ENCODE measurements around the gene RGR. TPM values are rescaled to one million over a fixed set of nuclear protein-coding genes. Genes with fewer than 3 reads are reported as not detected.

Gene RGR, protein sequence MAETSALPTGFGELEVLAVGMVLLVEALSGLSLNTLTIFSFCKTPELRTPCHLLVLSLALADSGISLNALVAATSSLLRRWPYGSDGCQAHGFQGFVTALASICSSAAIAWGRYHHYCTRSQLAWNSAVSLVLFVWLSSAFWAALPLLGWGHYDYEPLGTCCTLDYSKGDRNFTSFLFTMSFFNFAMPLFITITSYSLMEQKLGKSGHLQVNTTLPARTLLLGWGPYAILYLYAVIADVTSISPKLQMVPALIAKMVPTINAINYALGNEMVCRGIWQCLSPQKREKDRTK
- total RNA-seq: not detected
- not detected for total RNA-seq (2013)
- 0 to 0.07 (median 0) reads per million in 29 experiments for total RNA-seq

DNA sequence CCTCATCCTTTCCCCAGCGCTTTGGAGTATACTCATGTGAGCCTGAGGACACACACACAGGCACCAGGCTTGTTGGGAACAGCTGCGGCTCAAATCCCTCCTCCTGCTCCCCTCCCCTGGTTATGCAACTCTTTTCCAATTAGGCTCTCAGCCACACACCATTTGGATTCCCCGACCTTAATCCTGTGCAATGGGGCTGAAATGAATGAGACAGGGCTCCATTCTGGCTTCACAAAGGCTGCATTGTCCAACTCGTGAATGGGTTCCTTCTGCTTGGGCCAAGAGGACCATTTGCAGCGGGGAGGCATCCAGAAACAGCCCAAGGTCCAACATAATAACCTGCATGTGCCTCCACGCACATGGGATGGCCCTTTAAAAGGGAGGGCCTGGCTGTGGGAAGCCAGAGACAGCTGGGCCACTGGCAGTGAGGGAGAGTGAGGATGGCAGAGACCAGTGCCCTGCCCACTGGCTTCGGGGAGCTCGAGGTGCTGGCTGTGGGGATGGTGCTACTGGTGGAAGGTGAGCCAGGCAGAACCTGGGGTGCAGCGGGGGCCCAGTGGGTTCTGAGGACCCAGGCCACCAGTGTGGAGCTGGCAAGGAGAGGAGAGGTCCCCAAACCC, at the start of gene RGR:
Gene RGR, plus strand, starts transcription at position 403 of the 620 bp plus-strand sequence. Its CDS starts 38 bp downstream, at position 441.
- Histone ChIP-seq H3K27me3 (replicated peaks in 1 of 2; ENCODE audit: control insufficient read depth in 2 of 2, extremely low read depth in 1 of 2, insufficient read depth in 2 of 2, low read length in 1 of 2) (peaks cover 0 to 13% of the 10 kb centered on the region in 2 experiments), H3K4me1 (ENCODE audit: control insufficient read depth in 1 of 2, extremely low read depth in 1 of 2, insufficient read depth in 2 of 2, low read length in 2 of 2) (no peaks in the 10 kb centered on the region), H3K9me3 (no peaks in the 10 kb centered on the region), H3K4me3 (ENCODE audit: control insufficient read depth in 1 of 2, extremely low read depth in 1 of 2, low read length in 1 of 2) (no peak within 1 kb of the TSS), H3K27ac (ENCODE audit: low read length) (no peak within 1 kb of the TSS), H3K36me3 (ENCODE audit: control insufficient read depth in 2 of 2, extremely low read depth in 1 of 2, insufficient read depth in 1 of 2, low read length in 1 of 2) (no peaks in the 10 kb centered on the region)
- 66% methylated on average over 8 of the region's 9 CpGs for WGBS (ENCODE audit: insufficient coverage)
- CTCF ChIA-PET: no interaction called here
- H3K36me3 Mint-ChIP-seq: no peaks in the 10 kb centered on the region
- H3K4me1 Mint-ChIP-seq: no peaks in the 10 kb centered on the region
- ATAC-seq (replicated peaks in 1 of 4) (no peak), DNase-seq (no peak)
- no peak within 1 kb of the TSS for H3K4me3 Mint-ChIP-seq
- no peak within 1 kb of the TSS for H3K27ac Mint-ChIP-seq
- H3K9me3 Mint-ChIP-seq: no peaks in the 10 kb centered on the region
- H3K27me3 Mint-ChIP-seq: peaks cover 3 to 4% of the 10 kb centered on the region in 2 donors
- POLR2A ChIA-PET: no interaction called here

DNA sequence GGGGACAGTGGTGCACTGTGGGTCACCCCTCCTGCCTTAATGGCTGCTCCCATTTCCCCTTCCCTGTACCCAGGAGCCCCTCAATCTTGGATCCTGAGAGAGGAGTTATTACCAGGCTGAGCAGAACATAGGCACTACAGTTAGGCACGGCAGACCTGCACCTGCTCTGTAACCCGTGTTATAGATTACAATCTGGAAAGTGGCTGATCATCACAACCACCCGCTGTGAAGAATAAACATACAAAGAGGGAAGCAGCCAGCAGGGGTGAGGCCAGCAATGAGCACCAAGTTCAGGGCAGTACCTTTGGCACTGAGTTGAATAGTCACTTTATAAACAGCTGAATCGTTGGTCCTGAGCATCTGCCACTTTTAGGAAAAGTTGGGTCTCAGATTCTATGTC, 48.8 kb upstream of the RGR start:
- H3K4me3 Mint-ChIP-seq: peak overlapping the region in 1 of 3 donors; percentile 62

DNA sequence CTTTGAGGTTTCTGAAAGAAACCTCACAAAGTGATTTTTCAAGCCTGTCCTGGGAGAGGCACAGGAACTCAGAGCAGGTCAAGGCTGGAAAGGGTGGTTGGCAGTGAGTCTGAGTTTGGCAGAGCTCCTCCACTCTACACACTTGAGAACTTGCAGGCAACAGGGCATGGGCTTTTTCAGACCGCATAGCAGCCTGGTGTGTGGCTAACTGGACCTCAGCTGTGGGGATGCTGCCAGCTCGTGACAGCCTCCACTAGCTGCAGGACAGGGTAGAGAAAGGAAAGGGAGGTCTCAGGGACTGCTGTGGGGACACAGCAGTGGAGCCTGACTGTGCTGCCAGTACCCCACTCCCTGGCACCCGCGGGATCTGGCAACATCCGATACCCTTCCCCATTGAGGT, 47.9 kb upstream of the RGR start:
- no peak overlapping the region for H3K4me3 ChIP-seq (ENCODE audit: control insufficient read depth in 1 of 2, extremely low read depth in 1 of 2, low read length in 1 of 2)
- DNase-seq: no peak
- peaks cover 4 to 43% of the 10 kb centered on the region in 2 experiments for H3K27me3 ChIP-seq (replicated peaks in 1 of 2; ENCODE audit: control insufficient read depth in 2 of 2, extremely low read depth in 1 of 2, insufficient read depth in 2 of 2, low read length in 1 of 2)
- H3K27ac Mint-ChIP-seq: no peak overlapping the region
- ATAC-seq (replicated peaks in 1 of 4): no peak
- peaks cover 0 to 20% of the 10 kb centered on the region in 2 experiments for H3K4me1 ChIP-seq (ENCODE audit: control insufficient read depth in 1 of 2, extremely low read depth in 1 of 2, insufficient read depth in 2 of 2, low read length in 2 of 2)
- H3K9me3 ChIP-seq: no peaks in the 10 kb centered on the region
- CTCF ChIA-PET: no interaction called here
- POLR2A ChIA-PET: no interaction called here
- no peak overlapping the region for H3K4me3 Mint-ChIP-seq
- 88% methylated on average over 4 of the region's 5 CpGs for WGBS (ENCODE audit: insufficient coverage)
- no peaks in the 10 kb centered on the region for H3K36me3 Mint-ChIP-seq
- peaks cover 22 to 40% of the 10 kb centered on the region in 2 donors for H3K27me3 Mint-ChIP-seq
- H3K27ac ChIP-seq (ENCODE audit: low read length): no peak overlapping the region
- H3K9me3 Mint-ChIP-seq: no peaks in the 10 kb centered on the region
- H3K4me1 Mint-ChIP-seq: peaks cover 0 to 10% (median 10%) of the 10 kb centered on the region in 3 donors
- H3K36me3 ChIP-seq (ENCODE audit: control insufficient read depth in 2 of 2, extremely low read depth in 1 of 2, insufficient read depth in 1 of 2, low read length in 1 of 2): no peaks in the 10 kb centered on the region

More for the DNA sequence above, 48.8 kb upstream of the RGR start:
- Histone ChIP-seq H3K9me3 (no peaks in the 10 kb centered on the region), H3K4me3 (ENCODE audit: control insufficient read depth in 1 of 2, extremely low read depth in 1 of 2, low read length in 1 of 2) (no peak overlapping the region), H3K4me1 (ENCODE audit: control insufficient read depth in 1 of 2, extremely low read depth in 1 of 2, insufficient read depth in 2 of 2, low read length in 2 of 2) (peaks cover 5 to 29% of the 10 kb centered on the region in 2 experiments), H3K27ac (ENCODE audit: low read length) (no peak overlapping the region), H3K27me3 (replicated peaks in 1 of 2; ENCODE audit: control insufficient read depth in 2 of 2, extremely low read depth in 1 of 2, insufficient read depth in 2 of 2, low read length in 1 of 2) (peaks cover 4 to 43% of the 10 kb centered on the region in 2 experiments), H3K36me3 (ENCODE audit: control insufficient read depth in 2 of 2, extremely low read depth in 1 of 2, insufficient read depth in 1 of 2, low read length in 1 of 2) (no peaks in the 10 kb centered on the region)
- Mint-ChIP-seq H3K27me3 (peaks cover 22 to 40% of the 10 kb centered on the region in 2 donors), H3K4me1 (peaks cover 5 to 16% (median 15%) of the 10 kb centered on the region in 3 donors), H3K9me3 (no peaks in the 10 kb centered on the region), H3K27ac (no peak overlapping the region), H3K36me3 (no peaks in the 10 kb centered on the region)
- CTCF ChIA-PET: no interaction called here
- POLR2A ChIA-PET: no interaction called here
- ATAC-seq (replicated peaks in 1 of 4): no peak
- no peak for DNase-seq
- 39% methylated on average over 4 of the region's 4 CpGs for WGBS (ENCODE audit: insufficient coverage)

DNA sequence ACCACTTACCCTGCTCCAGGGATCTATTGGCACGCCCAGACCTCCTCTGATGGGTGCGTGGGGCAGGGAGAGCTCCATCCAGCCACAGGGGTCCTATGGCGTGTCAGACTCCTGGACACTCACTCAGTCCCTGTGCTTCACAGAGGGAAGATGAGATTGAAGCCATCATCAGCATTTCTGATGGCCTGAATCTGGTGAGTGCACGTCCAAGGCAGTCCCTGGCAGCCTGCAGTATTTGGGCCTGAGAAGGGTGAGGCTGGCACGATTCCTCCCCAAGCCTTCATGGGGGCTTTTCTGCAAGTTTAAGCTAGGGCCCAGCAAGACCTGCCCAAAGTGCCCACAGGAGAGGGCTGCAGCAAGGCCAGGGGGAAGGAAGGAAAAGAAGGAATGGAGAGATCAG, 47.2 kb upstream of the RGR start:
- peaks cover 0 to 10% (median 10%) of the 10 kb centered on the region in 3 donors for H3K4me1 Mint-ChIP-seq
- H3K36me3 Mint-ChIP-seq: no peaks in the 10 kb centered on the region
- no peak for DNase-seq
- H3K27me3 Mint-ChIP-seq: peaks cover 22 to 44% of the 10 kb centered on the region in 2 donors
- no peak overlapping the region for H3K27ac Mint-ChIP-seq
- ATAC-seq (replicated peaks in 1 of 4): no peak
- peaks cover 0 to 19% of the 10 kb centered on the region in 2 experiments for H3K4me1 ChIP-seq (ENCODE audit: control insufficient read depth in 1 of 2, extremely low read depth in 1 of 2, insufficient read depth in 2 of 2, low read length in 2 of 2)
- H3K9me3 ChIP-seq: no peaks in the 10 kb centered on the region
- H3K4me3 ChIP-seq (ENCODE audit: control insufficient read depth in 1 of 2, extremely low read depth in 1 of 2, low read length in 1 of 2): no peak overlapping the region
- H3K27me3 ChIP-seq (replicated peaks in 1 of 2; ENCODE audit: control insufficient read depth in 2 of 2, extremely low read depth in 1 of 2, insufficient read depth in 2 of 2, low read length in 1 of 2): peaks cover 4 to 46% of the 10 kb centered on the region in 2 experiments
- H3K27ac ChIP-seq (ENCODE audit: low read length): no peak overlapping the region
- no peaks in the 10 kb centered on the region for H3K36me3 ChIP-seq (ENCODE audit: control insufficient read depth in 2 of 2, extremely low read depth in 1 of 2, insufficient read depth in 1 of 2, low read length in 1 of 2)
- WGBS (ENCODE audit: insufficient coverage): 72% methylated on average over 5 of the region's 5 CpGs
- CTCF ChIA-PET: interaction anchor here in 1 of 2 donors (0.9 kb wide), 1 partner anchor 50 kb away, joined by 4 read pairs; no protein-coding TSS in a partner anchor
- H3K9me3 Mint-ChIP-seq: no peaks in the 10 kb centered on the region
- H3K4me3 Mint-ChIP-seq: no peak overlapping the region
- POLR2A ChIA-PET: no interaction called here

DNA sequence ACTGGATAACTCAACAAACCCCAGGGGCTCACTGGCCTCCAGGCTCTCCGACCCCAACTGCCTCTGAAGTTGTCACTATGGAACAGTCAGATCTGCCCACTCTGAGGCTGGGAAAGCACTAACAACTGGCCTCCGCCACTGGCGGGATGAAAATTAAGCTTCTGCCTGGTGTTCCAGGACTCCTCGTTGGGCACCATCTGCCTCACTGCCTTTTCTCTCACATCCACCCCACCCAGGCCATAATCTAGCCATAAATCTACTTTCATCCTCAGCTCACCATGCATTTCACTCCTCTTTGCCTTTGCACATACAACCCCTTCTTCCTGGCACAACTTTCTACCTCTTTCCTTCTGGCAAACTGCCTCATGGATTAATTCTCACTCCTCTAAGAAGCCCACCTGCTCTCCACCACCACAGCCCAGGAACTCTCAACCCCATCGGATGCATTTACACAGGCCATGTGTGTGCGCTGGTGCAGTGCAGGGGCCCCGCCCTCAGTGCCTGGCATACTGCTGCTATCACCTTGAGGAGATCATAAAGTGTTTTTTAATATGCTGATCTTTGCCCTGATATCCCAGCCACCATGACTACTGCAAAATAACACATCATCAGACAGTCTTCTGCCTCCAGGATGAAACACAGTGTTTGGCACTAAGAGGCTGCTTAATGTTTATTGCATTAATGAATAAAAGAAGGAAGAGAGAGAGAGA, 46.5 kb upstream of the RGR start:
- DNase-seq (no peak), ATAC-seq (replicated peaks in 1 of 4) (no peak)
- ChIA-PET CTCF (interaction anchor here (0.7 to 0.9 kb wide), 2 partner anchors 50 kb away, joined by 3 to 4 read pairs; no protein-coding TSS in a partner anchor), POLR2A (no interaction called here)
- no peak overlapping the region for H3K4me3 Mint-ChIP-seq
- H3K36me3 Mint-ChIP-seq: no peaks in the 10 kb centered on the region
- 78% methylated on average over 5 of the region's 7 CpGs for WGBS (ENCODE audit: insufficient coverage)
- H3K27ac Mint-ChIP-seq: no peak overlapping the region
- Histone ChIP-seq H3K27me3 (replicated peaks in 1 of 2; ENCODE audit: control insufficient read depth in 2 of 2, extremely low read depth in 1 of 2, insufficient read depth in 2 of 2, low read length in 1 of 2) (peaks cover 4 to 45% of the 10 kb centered on the region in 2 experiments), H3K36me3 (ENCODE audit: control insufficient read depth in 2 of 2, extremely low read depth in 1 of 2, insufficient read depth in 1 of 2, low read length in 1 of 2) (no peaks in the 10 kb centered on the region), H3K4me1 (ENCODE audit: control insufficient read depth in 1 of 2, extremely low read depth in 1 of 2, insufficient read depth in 2 of 2, low read length in 2 of 2) (peaks cover 0 to 19% of the 10 kb centered on the region in 2 experiments), H3K27ac (ENCODE audit: low read length) (no peak overlapping the region), H3K9me3 (no peaks in the 10 kb centered on the region), H3K4me3 (ENCODE audit: control insufficient read depth in 1 of 2, extremely low read depth in 1 of 2, low read length in 1 of 2) (no peak overlapping the region)
- peaks cover 22 to 38% of the 10 kb centered on the region in 2 donors for H3K27me3 Mint-ChIP-seq
- H3K4me1 Mint-ChIP-seq: peaks cover 0 to 10% (median 10%) of the 10 kb centered on the region in 3 donors
- H3K9me3 Mint-ChIP-seq: no peaks in the 10 kb centered on the region

DNA sequence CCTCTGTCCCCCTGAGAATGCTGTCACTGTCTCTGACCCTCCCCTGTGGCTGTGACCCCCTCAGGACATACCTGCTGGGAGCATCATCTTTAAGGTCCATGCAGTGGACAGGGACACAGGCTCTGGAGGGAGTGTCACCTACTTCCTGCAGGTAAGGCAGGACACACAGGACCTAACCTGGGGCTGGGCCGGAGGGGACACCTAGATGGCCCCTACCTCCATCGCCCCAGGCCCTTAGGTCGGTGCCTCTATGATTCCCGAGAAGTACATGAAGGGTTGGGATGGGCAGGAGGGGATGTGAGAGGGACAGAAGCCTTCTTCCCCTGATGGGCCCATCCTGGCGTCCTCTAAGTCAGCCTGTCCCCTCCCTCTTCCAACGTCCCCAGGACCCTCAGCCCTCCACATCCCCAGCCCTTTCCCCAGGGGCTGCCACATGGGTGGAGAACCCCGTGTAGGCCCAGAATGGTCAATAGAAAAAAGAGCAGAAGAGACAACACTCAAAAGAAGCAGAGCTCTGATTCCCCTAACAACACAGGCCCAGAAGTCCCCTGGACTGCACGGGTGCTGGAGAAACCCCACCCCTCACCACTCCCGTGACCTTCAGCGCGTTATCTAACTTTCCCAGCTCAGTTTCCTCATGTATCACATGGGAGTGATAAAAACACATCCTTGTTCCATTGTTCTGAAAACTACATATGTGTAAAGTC, 44.2 kb upstream of the RGR start:
- Mint-ChIP-seq H3K4me1 (peaks cover 0 to 1% (median under 1%) of the 10 kb centered on the region in 3 donors), H3K36me3 (no peaks in the 10 kb centered on the region), H3K4me3 (no peak overlapping the region), H3K27ac (no peak overlapping the region), H3K27me3 (peaks cover 19 to 26% of the 10 kb centered on the region in 2 donors), H3K9me3 (no peaks in the 10 kb centered on the region)
- 77% methylated on average over 6 of the region's 11 CpGs for WGBS (ENCODE audit: insufficient coverage)
- Histone ChIP-seq H3K9me3 (no peaks in the 10 kb centered on the region), H3K4me3 (ENCODE audit: control insufficient read depth in 1 of 2, extremely low read depth in 1 of 2, low read length in 1 of 2) (no peak overlapping the region), H3K36me3 (ENCODE audit: control insufficient read depth in 2 of 2, extremely low read depth in 1 of 2, insufficient read depth in 1 of 2, low read length in 1 of 2) (no peaks in the 10 kb centered on the region), H3K27ac (ENCODE audit: low read length) (no peak overlapping the region), H3K27me3 (replicated peaks in 1 of 2; ENCODE audit: control insufficient read depth in 2 of 2, extremely low read depth in 1 of 2, insufficient read depth in 2 of 2, low read length in 1 of 2) (peaks cover 4 to 33% of the 10 kb centered on the region in 2 experiments), H3K4me1 (ENCODE audit: control insufficient read depth in 1 of 2, extremely low read depth in 1 of 2, insufficient read depth in 2 of 2, low read length in 2 of 2) (no peaks in the 10 kb centered on the region)
- DNase-seq (no peak), ATAC-seq (replicated peaks in 1 of 4) (no peak)
- ChIA-PET CTCF (interaction anchor here in 1 of 2 donors (0.6 kb wide), 1 partner anchor 26 kb away, joined by 5 read pairs; no protein-coding TSS in a partner anchor), POLR2A (no interaction called here)
